HL-60 (cell line): ENCODE results near the gene VWDE.

Source experiments
- POLR2AphosphoS5 ChIP-seq: IDR thresholded peaks from 2 replicates; pipeline ENCODE4 v1.6.1; 2012; ENCODE audit warnings: low read depth
- TF ChIP-seq, protein P1 (sequence below): IDR thresholded peaks from one replicate; pipeline ENCODE4 v1.5.1; 2011; ENCODE audit warnings: low read length, control low read depth, inconsistent platforms; ENCODE audit not compliant: insufficient read depth

DNA sequence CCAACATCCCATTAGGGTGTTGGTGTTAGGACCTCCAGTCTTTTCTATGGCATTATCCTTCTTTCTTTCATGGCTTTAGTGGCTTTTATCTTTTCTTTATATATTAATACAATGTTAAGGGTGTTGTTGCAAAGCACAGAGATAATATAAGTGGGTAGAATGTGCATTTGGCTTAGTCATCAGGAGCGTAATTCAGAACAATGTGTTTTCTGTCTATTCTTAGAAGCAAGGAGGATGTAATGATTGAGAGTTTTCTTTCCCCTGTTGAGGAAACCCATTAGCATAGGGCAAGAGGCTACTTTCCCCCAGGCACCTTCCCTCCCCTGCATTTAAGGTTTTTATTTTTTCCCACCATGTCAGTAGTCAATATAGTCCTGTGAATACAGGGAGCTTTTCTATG is 112.9 kb downstream of the VWDE start:
- TF ChIP-seq POLR2AphosphoS5 = no peak
- TF ChIP-seq, protein P1, sequence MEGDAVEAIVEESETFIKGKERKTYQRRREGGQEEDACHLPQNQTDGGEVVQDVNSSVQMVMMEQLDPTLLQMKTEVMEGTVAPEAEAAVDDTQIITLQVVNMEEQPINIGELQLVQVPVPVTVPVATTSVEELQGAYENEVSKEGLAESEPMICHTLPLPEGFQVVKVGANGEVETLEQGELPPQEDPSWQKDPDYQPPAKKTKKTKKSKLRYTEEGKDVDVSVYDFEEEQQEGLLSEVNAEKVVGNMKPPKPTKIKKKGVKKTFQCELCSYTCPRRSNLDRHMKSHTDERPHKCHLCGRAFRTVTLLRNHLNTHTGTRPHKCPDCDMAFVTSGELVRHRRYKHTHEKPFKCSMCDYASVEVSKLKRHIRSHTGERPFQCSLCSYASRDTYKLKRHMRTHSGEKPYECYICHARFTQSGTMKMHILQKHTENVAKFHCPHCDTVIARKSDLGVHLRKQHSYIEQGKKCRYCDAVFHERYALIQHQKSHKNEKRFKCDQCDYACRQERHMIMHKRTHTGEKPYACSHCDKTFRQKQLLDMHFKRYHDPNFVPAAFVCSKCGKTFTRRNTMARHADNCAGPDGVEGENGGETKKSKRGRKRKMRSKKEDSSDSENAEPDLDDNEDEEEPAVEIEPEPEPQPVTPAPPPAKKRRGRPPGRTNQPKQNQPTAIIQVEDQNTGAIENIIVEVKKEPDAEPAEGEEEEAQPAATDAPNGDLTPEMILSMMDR = no peak
